HCT116 (cell line): Measurements from ENCODE around the gene TDG. TPM values are rescaled to one million over a fixed set of nuclear protein-coding genes. Genes with fewer than 3 reads are reported as not detected.

Experiments used
- ATAC-seq: fragments of 200-7000 bp; cut with Tn5 transposase; 2 replicates; pipeline ENCODE4 v1.9.1; 2020; ENCODE audit warnings: mild to moderate bottlenecking, moderate library complexity
- BruUV-seq: library from RNA; stranded (reverse); fragments of 400-500 nt; replicated peaks from 2 replicates; lab custom pipeline; 2021; lab: Mats Ljungman, UMichigan
- CTCF ChIA-PET: fragments of 300-600 bp; sonication (Branson Sonifier 250); formaldehyde crosslinking; loops from one replicate; lab custom pipeline; 2021; ENCODE audit warnings: antibody characterized with exemption; lab: Charles Lee
- POLR2A ChIA-PET: fragments of 300-600, 350-600 bp; sonication (Branson Sonifier 250); formaldehyde crosslinking; loops from one replicate; lab custom pipeline; 2021; ENCODE audit warnings: antibody characterized with exemption; lab: Charles Lee
- RAD21 ChIA-PET, 2 experiments: fragments of 300-600 bp; sonication (Branson Sonifier 250); formaldehyde crosslinking; loops; one replicate each; lab custom pipeline; 2023; ENCODE audit warnings: low total read pairs in 2 of 2; ENCODE audit not compliant: uncharacterized antibody in 2 of 2, unreplicated experiment in 2 of 2, low non-redundant PET in 1 of 2; lab: Charles Lee
- DNase-seq: peaks from one replicate; pipeline ENCODE4 v3.0.0-alpha.2; 2010; ENCODE audit warnings: low read depth, low spot score
- H2AFZ ChIP-seq: fragments of 200-600 bp; shearing (Covaris generic), sonication (generic); 2 replicates; pipeline ENCODE4 v1.6.1; 2017; ENCODE audit warnings: low read depth, mixed run types, mixed read lengths, antibody characterized with exemption, low read length; ENCODE audit not compliant: poor library complexity, severe bottlenecking
- H3K27ac ChIP-seq: 2 replicates; pipeline ENCODE4 v1.5.1; 2012; ENCODE audit warnings: low read depth, low read length
- H3K27me3 ChIP-seq: fragments of 200-600 bp; sonication (generic); 2 replicates; pipeline ENCODE4 v1.6.1; 2016; ENCODE audit warnings: mixed run types, low read length, mixed read lengths; ENCODE audit not compliant: insufficient read depth
- H3K36me3 ChIP-seq, 2 experiments: fragments of 200-500 bp in 1 of 2; fragments of 200-600 bp in 1 of 2; sonication (Bioruptor generic) in 1 of 2; sonication (generic) in 1 of 2; 2 replicates each; pipeline versions ENCODE4 v1.5.1 to v1.6.1; 2014 to 2016; ENCODE audit warnings: low read length in 2 of 2, inconsistent platforms in 1 of 2, mixed read lengths in 1 of 2, mixed run types in 1 of 2; ENCODE audit not compliant: insufficient read depth in 2 of 2, control insufficient read depth in 1 of 2
- H3K4me1 ChIP-seq, 2 experiments: fragments of 200-600 bp in 1 of 2; sonication (generic) in 1 of 2; 2 replicates each; pipeline versions ENCODE4 v1.5.1 to v1.6.1; 2012 to 2017; ENCODE audit warnings: low read length in 2 of 2, inconsistent platforms in 1 of 2, mild to moderate bottlenecking in 1 of 2, mixed read lengths in 1 of 2, mixed run types in 1 of 2, moderate library complexity in 1 of 2; ENCODE audit not compliant: insufficient read depth in 2 of 2, control insufficient read depth in 1 of 2
- H3K4me2 ChIP-seq: fragments of 200-600 bp; sonication (generic); 2 replicates; pipeline ENCODE4 v1.6.1; 2017; ENCODE audit warnings: mixed run types, low read length, mixed read lengths
- H3K4me3 ChIP-seq, 2 experiments: fragments of 200-600 bp in 1 of 2; sonication (generic) in 1 of 2; replicated peaks in 1 of 2; 2 replicates each; pipeline ENCODE4 v1.5.1; 2011 to 2016; ENCODE audit warnings: low read length in 2 of 2, control low read depth in 1 of 2, low read depth in 1 of 2, mild to moderate bottlenecking in 1 of 2, mixed read lengths in 1 of 2, mixed run types in 1 of 2
- H3K79me2 ChIP-seq: fragments of 200-600 bp; sonication (generic); 2 replicates; pipeline ENCODE4 v1.6.1; 2017; ENCODE audit warnings: mild to moderate bottlenecking, mixed run types, low read length, moderate library complexity, mixed read lengths; ENCODE audit not compliant: insufficient read depth
- H3K9ac ChIP-seq: fragments of 200-600 bp; sonication (generic); 2 replicates; pipeline ENCODE4 v1.6.1; 2016; ENCODE audit warnings: low read length, mixed read lengths
- H3K9me2 ChIP-seq: fragments of 200-600 bp; sonication (generic), shearing (Covaris generic); 2 replicates; pipeline ENCODE4 v1.6.1; 2017; ENCODE audit warnings: mixed run types, mild to moderate bottlenecking, moderate library complexity; ENCODE audit not compliant: insufficient read depth
- H3K9me3 ChIP-seq, 2 experiments: fragments of 200-500 bp in 1 of 2; fragments of 200-600 bp in 1 of 2; sonication (Bioruptor generic) in 1 of 2; sonication (generic) in 1 of 2; 2 replicates each; pipeline ENCODE4 v1.6.1; 2014 to 2017; ENCODE audit warnings: low read length in 2 of 2, mixed read lengths in 2 of 2, inconsistent platforms in 1 of 2, low read depth in 1 of 2, mild to moderate bottlenecking in 1 of 2, mixed run types in 1 of 2, moderate library complexity in 1 of 2; ENCODE audit not compliant: control insufficient read depth in 1 of 2, insufficient read depth in 1 of 2
- H4K20me1 ChIP-seq: fragments of 200-600 bp; sonication (generic), shearing (Covaris generic); 2 replicates; pipeline ENCODE4 v1.6.1; 2017; ENCODE audit warnings: mixed run types, mild to moderate bottlenecking, moderate library complexity; ENCODE audit not compliant: insufficient read depth
- CBX3 ChIP-seq: IDR thresholded peaks from 2 replicates; pipeline ENCODE4 v1.6.1; 2012; ENCODE audit warnings: low read depth
- CEBPB ChIP-seq: IDR thresholded peaks from 2 replicates; pipeline ENCODE4 v1.6.1; 2012; ENCODE audit warnings: low read depth
- CTCF ChIP-seq, 3 experiments: fragments of 200-600 bp in 1 of 3; sonication (generic) in 1 of 3; IDR thresholded peaks in 2 of 3; conservative IDR thresholded peaks in 1 of 3; 2 replicates each; pipeline ENCODE4 v1.5.1; 2012 to 2017; ENCODE audit warnings: low read depth in 2 of 3, low read length in 2 of 3, antibody characterized with exemption in 1 of 3, borderline replicate concordance in 1 of 3, control low read depth in 1 of 3, mild to moderate bottlenecking in 1 of 3, mixed read lengths in 1 of 3, mixed run types in 1 of 3, moderate library complexity in 1 of 3; ENCODE audit not compliant: insufficient read depth in 1 of 3
- EGR1 ChIP-seq: IDR thresholded peaks from 2 replicates; pipeline ENCODE4 v1.6.1; 2012; ENCODE audit warnings: low read depth
- EZH2 ChIP-seq: fragments of 200-600 bp; sonication (generic); IDR thresholded peaks from 2 replicates; pipeline ENCODE4 v1.6.1; 2017; ENCODE audit warnings: antibody characterized with exemption, mixed run types
- JUND ChIP-seq: IDR thresholded peaks from 2 replicates; pipeline ENCODE4 v1.6.1; 2012
- POLR2A ChIP-seq: IDR thresholded peaks from 2 replicates; pipeline ENCODE4 v1.7.0; 2011; ENCODE audit warnings: borderline replicate concordance; ENCODE audit not compliant: insufficient read depth, insufficient read length; ENCODE audit errors: extremely low read depth
- REST ChIP-seq: IDR thresholded peaks from 2 replicates; pipeline ENCODE4 v1.6.1; 2012; ENCODE audit warnings: low read depth
- SP1 ChIP-seq: IDR thresholded peaks from 2 replicates; pipeline ENCODE4 v1.6.1; 2012; ENCODE audit warnings: low read depth
- YY1 ChIP-seq: IDR thresholded peaks from 2 replicates; pipeline ENCODE4 v1.6.1; 2011; ENCODE audit warnings: low read length, low read depth, moderate library complexity, mild to moderate bottlenecking; ENCODE audit not compliant: insufficient replicate concordance; ENCODE audit errors: extremely low read depth
- ZBTB33 ChIP-seq: IDR thresholded peaks from 2 replicates; pipeline ENCODE4 v1.6.1; 2011; ENCODE audit warnings: mild to moderate bottlenecking, low read length, moderate library complexity; ENCODE audit not compliant: insufficient replicate concordance; ENCODE audit errors: extremely low read depth
- ZFX ChIP-seq: fragments of 450-650 bp; IDR thresholded peaks from 2 replicates; pipeline ENCODE4 v1.6.1; 2017
- intact Hi-C: fragments of 100-400 bp; cut with micrococcal nuclease; formaldehyde crosslinking; loops from 2 replicates; pipeline ENCODE4 v1.10.0; 2022
- total RNA-seq: library from RNA; stranded (reverse); gene quantifications from one replicate; pipeline ENCODE4 v1.2.1, GENCODE V29; 2021; ENCODE audit not compliant: unreplicated experiment

Gene TDG
- total RNA-seq, 1 experiment from 2014 or later: 23.9 TPM

GRCh38 chr12:103947871-103948555, 17.7 kb upstream of the TDG start:
- ChIA-PET RAD21 (no interaction called here), POLR2A (interaction anchor here (0.7 to 1.4 kb wide), 2 partner anchors 11 to 100 kb away, joined by 3 read pairs; no protein-coding TSS in a partner anchor), CTCF (no interaction called here)
- no peaks in the 10 kb centered on the region for H3K9me3 ChIP-seq
- H3K79me2 ChIP-seq: peaks cover 29% of the 10 kb centered on the region
- H3K4me2 ChIP-seq: no peak overlapping the region
- H3K36me3 ChIP-seq: peaks cover 71 to 87% of the 10 kb centered on the region in 2 experiments
- no TSS peak for BruUV-seq
- TF ChIP-seq EZH2: no peak
- no peak for TF ChIP-seq YY1
- no peak for TF ChIP-seq ZBTB33
- no peak for TF ChIP-seq EGR1
- TF ChIP-seq CEBPB: no peak
- TF ChIP-seq SP1: no peak
- TF ChIP-seq CBX3: no peak
- no peak for TF ChIP-seq CTCF (IDR thresholded peaks at IDR 0.05 in 2 of 3, conservative IDR thresholded peaks at IDR 0.05 in 1 of 3; ENCODE audit: borderline replicate concordance in 1 of 3, insufficient read depth in 1 of 3, low read depth in 2 of 3, low read length in 2 of 3)
- no peak for TF ChIP-seq ZFX
- no peak for TF ChIP-seq REST
- no peak for TF ChIP-seq JUND
- TF ChIP-seq POLR2A: no peak
- DNase-seq (no peak), ATAC-seq (no peak; the same call in 1 of the 2 replicates)
- H2AFZ ChIP-seq: no peak overlapping the region
- peaks cover 4% of the 10 kb centered on the region; the same call in 1 of the 2 replicates for H4K20me1 ChIP-seq
- intact Hi-C loops: loop anchor here (10.0 kb wide), 1 partner anchor 173 kb away; no protein-coding TSS in a partner anchor
- no peak overlapping the region for H3K9ac ChIP-seq
- no peak overlapping the region for H3K27ac ChIP-seq
- H3K4me1 ChIP-seq: no peaks in the 10 kb centered on the region
- H3K4me3 ChIP-seq: no peak overlapping the region
- H3K27me3 ChIP-seq: no peaks in the 10 kb centered on the region
- H3K9me2 ChIP-seq: no peaks in the 10 kb centered on the region
